ENCODE results near the gene ATP6V0D1. TPM values are rescaled to one million over a fixed set of nuclear protein-coding genes. Genes with fewer than 3 reads are reported as not detected.

The ATP6V0D1 gene
- total RNA-seq, 6 experiments from 2014 or later = 102 to 130 (median 118) TPM

Other genes with a start within 250 kb of the ATP6V0D1 start
- 10 to 100 TPM; 46.3 to 55.9 (median 51.1) TPM for gene FHOD1, start 233.7 kb downstream of the ATP6V0D1 start, total RNA-seq (2021; fragmentation: NEBNext Ultra II Directional; extraction: Animal tissue kit (Norgen Biotek cat#: 25700))
- 1 to 10 TPM; 3.3 to 4.2 (median 3.7) TPM for gene SLC9A5, start 232.2 kb downstream of the ATP6V0D1 start, total RNA-seq (2021; fragmentation: NEBNext Ultra II Directional; extraction: Animal tissue kit (Norgen Biotek cat#: 25700))
- 10 to 100 TPM in 5 of 6 experiments, 1 to 10 TPM in 1; 8.6 to 14.1 (median 13.0) TPM for gene PLEKHG4, start 201.6 kb downstream of the ATP6V0D1 start, total RNA-seq (2021; fragmentation: NEBNext Ultra II Directional; extraction: Animal tissue kit (Norgen Biotek cat#: 25700))
- gene KCTD19, start 154.4 kb downstream of the ATP6V0D1 start, total RNA-seq (2021; fragmentation: NEBNext Ultra II Directional; extraction: Animal tissue kit (Norgen Biotek cat#: 25700)) = not detected
- not detected for gene LRRC36, start 154.3 kb downstream of the ATP6V0D1 start, total RNA-seq (2021; fragmentation: NEBNext Ultra II Directional; extraction: Animal tissue kit (Norgen Biotek cat#: 25700))
- gene TPPP3, start 87.7 kb downstream of the ATP6V0D1 start, total RNA-seq (2021; fragmentation: NEBNext Ultra II Directional; extraction: Animal tissue kit (Norgen Biotek cat#: 25700)) = under 1 TPM in 2 of 6 experiments, not detected in 4; 0.21 to 0.28 TPM
- 1 to 10 TPM; 2.1 to 5.4 (median 2.8) TPM for gene ZDHHC1, start 64.7 kb downstream of the ATP6V0D1 start, total RNA-seq (2021; fragmentation: NEBNext Ultra II Directional; extraction: Animal tissue kit (Norgen Biotek cat#: 25700))
- gene HSD11B2, start 50.0 kb downstream of the ATP6V0D1 start, total RNA-seq (2021; fragmentation: NEBNext Ultra II Directional; extraction: Animal tissue kit (Norgen Biotek cat#: 25700)) = not detected
- gene AGRP, start 2.4 kb upstream of the ATP6V0D1 start, total RNA-seq (2021; fragmentation: NEBNext Ultra II Directional; extraction: Animal tissue kit (Norgen Biotek cat#: 25700)) = not detected
- 100 to 1,000 TPM in 1 of 6 experiments, 10 to 100 TPM in 5; 72.2 to 101 (median 82.9) TPM for gene RIPOR1, start 47.7 kb upstream of the ATP6V0D1 start, total RNA-seq (2021; fragmentation: NEBNext Ultra II Directional; extraction: Animal tissue kit (Norgen Biotek cat#: 25700))
- gene CTCF, start 81.4 kb upstream of the ATP6V0D1 start, total RNA-seq (2021; fragmentation: NEBNext Ultra II Directional; extraction: Animal tissue kit (Norgen Biotek cat#: 25700)) = 10 to 100 TPM; 22.6 to 31.1 (median 29.4) TPM
- gene CARMIL2, start 164.0 kb upstream of the ATP6V0D1 start, total RNA-seq (2021; fragmentation: NEBNext Ultra II Directional; extraction: Animal tissue kit (Norgen Biotek cat#: 25700)) = 1 to 10 TPM; 1.6 to 2.7 (median 1.8) TPM
- gene ACD, start 179.1 kb upstream of the ATP6V0D1 start, total RNA-seq (2021; fragmentation: NEBNext Ultra II Directional; extraction: Animal tissue kit (Norgen Biotek cat#: 25700)) = 10 to 100 TPM; 18.0 to 25.8 (median 23.9) TPM
- gene PARD6A, start 179.8 kb upstream of the ATP6V0D1 start, total RNA-seq (2021; fragmentation: NEBNext Ultra II Directional; extraction: Animal tissue kit (Norgen Biotek cat#: 25700)) = 1 to 10 TPM in 1 of 6 experiments, under 1 TPM in 5; 0.55 to 1.1 (median 0.86) TPM
- gene ENKD1, start 185.6 kb upstream of the ATP6V0D1 start, total RNA-seq (2021; fragmentation: NEBNext Ultra II Directional; extraction: Animal tissue kit (Norgen Biotek cat#: 25700)) = 10 to 100 TPM in 1 of 6 experiments, 1 to 10 TPM in 5; 7.4 to 10.8 (median 8.9) TPM
- 1 to 10 TPM; 1.0 to 1.9 (median 1.6) TPM for gene C16orf86, start 185.7 kb upstream of the ATP6V0D1 start, total RNA-seq (2021; fragmentation: NEBNext Ultra II Directional; extraction: Animal tissue kit (Norgen Biotek cat#: 25700))
- gene GFOD2, start 238.2 kb upstream of the ATP6V0D1 start, total RNA-seq (2021; fragmentation: NEBNext Ultra II Directional; extraction: Animal tissue kit (Norgen Biotek cat#: 25700)) = 10 to 100 TPM; 14.4 to 19.4 (median 16.9) TPM